Nephron (organoid): ENCODE measurements around the gene RNF220.
A peak's percentile ranks its signal among the peaks of the same experiment; 100 is the strongest.

Experiments used
- H3K27ac Mint-ChIP-seq, 3 experiments: 2 replicates each; pipeline ENCODE4 v1.8.0; 2020; ENCODE audit warnings: mixed read lengths in 3 of 3, mild to moderate bottlenecking in 2 of 3, moderate library complexity in 1 of 3
- H3K27me3 Mint-ChIP-seq: 2 replicates; pipeline ENCODE4 v1.8.0; 2021; ENCODE audit warnings: low read depth, mild to moderate bottlenecking, moderate library complexity, mixed read lengths
- H3K36me3 Mint-ChIP-seq: 2 replicates; pipeline ENCODE4 v1.8.0; 2020; ENCODE audit warnings: low read depth, mixed read lengths
- H3K4me1 Mint-ChIP-seq: 2 replicates; pipeline ENCODE4 v1.8.0; 2020; ENCODE audit warnings: mixed read lengths
- H3K4me3 Mint-ChIP-seq, 3 experiments: 2 replicates each; pipeline ENCODE4 v1.8.0; 2020; ENCODE audit warnings: mild to moderate bottlenecking in 3 of 3, mixed read lengths in 3 of 3, moderate library complexity in 2 of 3
- H3K9me3 Mint-ChIP-seq: 2 replicates; pipeline ENCODE4 v1.8.0; 2020; ENCODE audit warnings: mixed read lengths
- CTCF ChIP-seq, 3 experiments: fragments of 200-600 bp; sonication (generic); IDR thresholded peaks; one replicate each; pipeline ENCODE4 v1.5.0; 2021; ENCODE audit warnings: antibody characterized with exemption in 3 of 3; ENCODE audit not compliant: unreplicated experiment in 3 of 3

RNF220 gene

GRCh38 chr1:44401256-44402228, 3.5 kb upstream of the RNF220 start:
- H3K27ac Mint-ChIP-seq: no peak overlapping the region

GRCh38 chr1:44405798-44406736, 1.0 kb downstream of the RNF220 start:
- no peaks in the 10 kb centered on the region for H3K9me3 Mint-ChIP-seq
- TF ChIP-seq CTCF (IDR thresholded peaks at IDR 0.05; ENCODE audit: unreplicated experiment in 3 of 3): no peak
- peak overlapping the region; percentile 84 to 93 (median 86) for H3K4me3 Mint-ChIP-seq
- H3K27me3 Mint-ChIP-seq: peaks cover 56% of the 10 kb centered on the region
- no peaks in the 10 kb centered on the region for H3K36me3 Mint-ChIP-seq
- peaks cover 19% of the 10 kb centered on the region for H3K4me1 Mint-ChIP-seq
- H3K27ac Mint-ChIP-seq: peak overlapping the region in 1 of 3 experiments; percentile 57

More at GRCh38 chr1:44401256-44402228, 3.5 kb upstream of the RNF220 start:
- no peak for TF ChIP-seq CTCF (IDR thresholded peaks at IDR 0.05; ENCODE audit: unreplicated experiment in 3 of 3)
- Mint-ChIP-seq H3K27me3 (peaks cover 89% of the 10 kb centered on the region), H3K9me3 (no peaks in the 10 kb centered on the region), H3K36me3 (no peaks in the 10 kb centered on the region), H3K4me1 (peaks cover 9% of the 10 kb centered on the region), H3K4me3 (no peak overlapping the region)

- TF ChIP-seq CTCF (IDR thresholded peaks at IDR 0.05; ENCODE audit: unreplicated experiment in 3 of 3): no peak
- no peak overlapping the region for H3K27ac Mint-ChIP-seq
- H3K4me3 Mint-ChIP-seq: peak overlapping the region in 2 of 3 experiments; percentile 36 to 54
- H3K36me3 Mint-ChIP-seq: no peaks in the 10 kb centered on the region
- peaks cover 48% of the 10 kb centered on the region for H3K27me3 Mint-ChIP-seq
- H3K9me3 Mint-ChIP-seq: no peaks in the 10 kb centered on the region
- H3K4me1 Mint-ChIP-seq: peaks cover 19% of the 10 kb centered on the region
Observed at GRCh38 chr1:44406737-44407429, 1.8 kb downstream of the RNF220 start.

GRCh38 chr1:44407430-44408211, 2.6 kb downstream of the RNF220 start:
- Mint-ChIP-seq H3K27me3 (peaks cover 41% of the 10 kb centered on the region), H3K9me3 (no peaks in the 10 kb centered on the region), H3K27ac (no peak overlapping the region), H3K36me3 (no peaks in the 10 kb centered on the region), H3K4me3 (peak overlapping the region; percentile 36 to 74 (median 55)), H3K4me1 (peaks cover 19% of the 10 kb centered on the region)
- TF ChIP-seq CTCF (IDR thresholded peaks at IDR 0.05; ENCODE audit: unreplicated experiment in 3 of 3): no peak

GRCh38 chr1:44408212-44408582, 3.1 kb downstream of the RNF220 start:
- Mint-ChIP-seq H3K4me1 (peaks cover 19% of the 10 kb centered on the region), H3K9me3 (no peaks in the 10 kb centered on the region), H3K4me3 (peak overlapping the region; percentile 74), H3K27ac (no peak overlapping the region), H3K36me3 (no peaks in the 10 kb centered on the region), H3K27me3 (peaks cover 35% of the 10 kb centered on the region)
- no peak for TF ChIP-seq CTCF (IDR thresholded peaks at IDR 0.05; ENCODE audit: unreplicated experiment in 3 of 3)
